Gastroesophageal sphincter (tissue), 3 donors: ENCODE data around the gene TTYH3.
"Not testable (repeated sequence)": the region's sequence is repeated elsewhere in the genome, so short reads cannot be mapped to it uniquely, and the experiment has no call there.

Source experiments
- EP300 ChIP-seq: sonication (generic); formaldehyde crosslinking; IDR thresholded peaks from one replicate; pipeline ENCODE4 v1.6.1; 2017; ENCODE audit warnings: antibody characterized with exemption, mild to moderate bottlenecking
- POLR2A ChIP-seq, 2 donors: fragments of 450-650 bp; IDR thresholded peaks; one replicate each; pipeline ENCODE4 v1.6.1; 2017; ENCODE audit warnings: antibody characterized with exemption in 2 of 2, mild to moderate bottlenecking in 2 of 2, moderate library complexity in 1 of 2
- POLR2AphosphoS5 ChIP-seq: sonication (generic); formaldehyde crosslinking; IDR thresholded peaks from one replicate; pipeline ENCODE4 v1.6.1; 2017; ENCODE audit warnings: antibody characterized with exemption
- TF ChIP-seq, protein P1 (sequence below), 4 experiments: fragments of 200-600 bp in 2 of 4; fragments of 450-650 bp in 2 of 4; sonication (generic) in 1 of 4; IDR thresholded peaks; one replicate each; pipeline ENCODE4 v1.5.1; 2017 to 2019; ENCODE audit warnings: antibody characterized with exemption in 4 of 4, mild to moderate bottlenecking in 2 of 4, moderate library complexity in 2 of 4

DNA sequence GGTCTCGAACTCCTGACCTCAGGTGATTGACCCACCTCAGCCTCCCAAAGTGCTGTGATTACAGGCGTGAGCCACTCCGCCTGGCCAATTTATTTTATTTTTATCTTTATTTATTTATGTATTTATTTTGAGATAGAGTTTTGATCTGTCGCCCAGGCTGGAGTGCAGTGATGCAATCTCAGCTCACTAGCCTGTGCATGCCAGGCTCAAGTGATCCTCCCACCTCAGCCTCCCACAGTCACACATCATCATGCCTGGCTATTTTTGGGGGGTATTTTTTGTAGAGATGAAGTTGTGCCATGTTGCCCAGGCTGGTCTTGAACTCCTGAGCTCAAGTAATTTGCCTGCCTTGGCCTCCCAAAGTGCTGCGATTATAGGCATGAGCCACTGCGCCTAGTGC is 41.4 kb downstream of the TTYH3 start:
- TF ChIP-seq POLR2A (IDR thresholded peaks at IDR 0.05); POLR2AphosphoS5; EP300: not testable (repeated sequence)
- TF ChIP-seq, protein P1, sequence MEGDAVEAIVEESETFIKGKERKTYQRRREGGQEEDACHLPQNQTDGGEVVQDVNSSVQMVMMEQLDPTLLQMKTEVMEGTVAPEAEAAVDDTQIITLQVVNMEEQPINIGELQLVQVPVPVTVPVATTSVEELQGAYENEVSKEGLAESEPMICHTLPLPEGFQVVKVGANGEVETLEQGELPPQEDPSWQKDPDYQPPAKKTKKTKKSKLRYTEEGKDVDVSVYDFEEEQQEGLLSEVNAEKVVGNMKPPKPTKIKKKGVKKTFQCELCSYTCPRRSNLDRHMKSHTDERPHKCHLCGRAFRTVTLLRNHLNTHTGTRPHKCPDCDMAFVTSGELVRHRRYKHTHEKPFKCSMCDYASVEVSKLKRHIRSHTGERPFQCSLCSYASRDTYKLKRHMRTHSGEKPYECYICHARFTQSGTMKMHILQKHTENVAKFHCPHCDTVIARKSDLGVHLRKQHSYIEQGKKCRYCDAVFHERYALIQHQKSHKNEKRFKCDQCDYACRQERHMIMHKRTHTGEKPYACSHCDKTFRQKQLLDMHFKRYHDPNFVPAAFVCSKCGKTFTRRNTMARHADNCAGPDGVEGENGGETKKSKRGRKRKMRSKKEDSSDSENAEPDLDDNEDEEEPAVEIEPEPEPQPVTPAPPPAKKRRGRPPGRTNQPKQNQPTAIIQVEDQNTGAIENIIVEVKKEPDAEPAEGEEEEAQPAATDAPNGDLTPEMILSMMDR (IDR thresholded peaks at IDR 0.05) = not testable (repeated sequence)
